ENCODE data around the gene DENND1C.
A peak's percentile ranks its signal among the peaks of the same experiment; 100 is the strongest.
"Not testable (repeated sequence)": the region's sequence is repeated elsewhere in the genome, so short reads cannot be mapped to it uniquely, and the experiment has no call there.

Gene DENND1C
- 86.6 to 90.2 reads per million in 2 donors for total RNA-seq

GRCh38 chr19:6481541-6482342, at the start of gene DENND1C:
TSS of gene DENND1C (minus strand) at chr19:6481787. CDS start at chr19:6481695, 92 bp downstream.
- DNase-seq = no peak

- peak; percentile 65 for DNase-seq
These were observed 49.0 kb upstream of the DENND1C start, which contains the start of gene TNFSF9 for GRCh38 chr19:6530386-6531162. TSS of gene TNFSF9 (plus strand) at chr19:6531026. CDS start at chr19:6531037, 11 bp downstream.

GRCh38 chr19:6529937-6530385, 48.4 kb upstream of the DENND1C start:
- DNase-seq = no peak

DNA sequence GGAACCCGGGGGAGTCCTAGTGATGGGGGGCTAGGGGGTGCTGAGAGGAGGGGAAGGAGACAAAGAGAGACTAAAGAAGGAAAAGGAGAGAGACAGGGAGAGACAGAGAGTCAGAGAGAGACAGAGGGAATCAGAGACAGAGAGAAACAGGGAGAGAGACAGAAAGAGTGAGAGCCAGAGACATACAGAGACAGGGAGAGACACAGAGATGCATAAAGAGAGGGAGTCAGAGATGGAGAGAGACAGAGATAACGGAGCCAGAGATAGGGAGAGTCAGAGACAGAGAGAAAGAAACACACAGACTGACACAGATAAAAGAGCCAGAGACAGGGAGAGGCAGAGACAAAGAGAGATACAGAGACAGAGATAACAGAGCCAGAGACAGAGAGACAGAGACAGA, 47.8 kb upstream of the DENND1C start:
- DNase-seq = no peak

DNA sequence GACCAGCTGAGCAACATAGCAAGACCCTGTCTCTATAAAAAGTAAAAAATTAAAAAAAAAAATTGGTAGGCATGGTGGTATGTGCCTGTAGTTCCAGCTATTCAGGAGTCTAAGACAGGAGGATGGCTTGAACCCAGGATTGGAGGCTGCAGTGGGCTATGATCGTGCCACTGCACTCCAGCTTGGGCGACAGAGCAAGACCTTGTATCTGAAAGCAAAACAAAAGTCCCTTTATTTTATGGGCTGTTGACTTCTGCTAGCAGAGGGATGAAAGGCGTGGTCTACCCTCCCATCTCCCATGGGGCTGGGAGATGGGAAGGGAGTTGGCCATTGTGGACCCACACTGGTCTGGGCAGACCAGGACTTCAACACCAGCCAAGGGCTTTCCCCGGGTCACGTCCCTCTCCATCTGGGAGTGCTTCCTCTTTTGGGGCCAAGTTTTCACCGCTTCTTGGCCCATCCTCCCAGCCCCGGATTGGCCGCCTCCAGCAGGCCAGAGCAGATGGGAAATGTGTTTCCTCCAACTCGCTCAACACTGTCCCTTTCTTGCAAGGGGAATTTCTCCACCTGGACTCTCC, 47.0 kb upstream of the DENND1C start:
- DNase-seq = no peak

GRCh38 chr19:6527893-6528543, 46.4 kb upstream of the DENND1C start:
- no peak for DNase-seq

DNA sequence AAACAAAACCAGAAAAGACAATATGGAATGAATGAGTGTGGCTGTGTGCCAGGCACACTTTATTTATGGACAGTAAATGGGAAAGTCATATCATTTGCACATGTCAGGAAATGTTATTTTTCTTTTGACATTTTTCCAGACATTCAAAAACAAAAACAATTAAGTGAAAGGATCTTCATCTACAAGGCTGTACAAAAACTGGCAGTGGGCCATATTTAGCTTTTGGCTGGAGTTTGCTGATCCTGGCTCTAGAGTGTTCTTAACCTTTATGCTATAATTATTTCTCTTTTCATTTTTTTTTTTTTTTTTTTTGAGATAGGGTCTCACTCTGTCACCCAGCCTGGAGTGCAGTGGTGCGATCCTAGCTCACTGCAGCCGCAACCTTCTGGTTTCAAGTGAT, 42.7 kb upstream of the DENND1C start:
- DNase-seq = no peak

DNA sequence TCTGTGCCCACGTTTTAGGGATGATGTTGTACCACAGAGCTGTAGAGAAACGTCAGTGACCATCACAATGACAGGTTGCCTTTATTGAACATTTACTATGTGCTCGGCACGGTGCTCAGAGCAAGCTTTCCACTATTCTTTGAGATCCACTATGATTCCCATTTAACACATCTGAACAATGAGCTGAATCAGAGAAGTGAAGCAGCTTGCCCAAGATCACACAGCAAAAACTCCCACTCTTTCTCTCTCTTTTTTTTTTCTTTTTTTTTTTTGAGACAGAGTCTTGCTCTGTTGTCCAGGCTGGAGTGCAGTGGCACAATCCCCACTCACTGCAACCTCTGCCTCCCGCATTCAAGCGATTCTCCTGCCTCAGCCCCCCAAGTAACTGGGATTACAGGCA, 41.1 kb upstream of the DENND1C start:
- no peak for DNase-seq

- peak; percentile 80 for DNase-seq
These were observed 40.4 kb upstream of the DENND1C start for GRCh38 chr19:6521718-6522646.

- no peak for DNase-seq
These were observed 37.7 kb upstream of the DENND1C start for GRCh38 chr19:6519289-6519688.

GRCh38 chr19:6518145-6518911, 36.7 kb upstream of the DENND1C start:
- DNase-seq = no peak

DNA sequence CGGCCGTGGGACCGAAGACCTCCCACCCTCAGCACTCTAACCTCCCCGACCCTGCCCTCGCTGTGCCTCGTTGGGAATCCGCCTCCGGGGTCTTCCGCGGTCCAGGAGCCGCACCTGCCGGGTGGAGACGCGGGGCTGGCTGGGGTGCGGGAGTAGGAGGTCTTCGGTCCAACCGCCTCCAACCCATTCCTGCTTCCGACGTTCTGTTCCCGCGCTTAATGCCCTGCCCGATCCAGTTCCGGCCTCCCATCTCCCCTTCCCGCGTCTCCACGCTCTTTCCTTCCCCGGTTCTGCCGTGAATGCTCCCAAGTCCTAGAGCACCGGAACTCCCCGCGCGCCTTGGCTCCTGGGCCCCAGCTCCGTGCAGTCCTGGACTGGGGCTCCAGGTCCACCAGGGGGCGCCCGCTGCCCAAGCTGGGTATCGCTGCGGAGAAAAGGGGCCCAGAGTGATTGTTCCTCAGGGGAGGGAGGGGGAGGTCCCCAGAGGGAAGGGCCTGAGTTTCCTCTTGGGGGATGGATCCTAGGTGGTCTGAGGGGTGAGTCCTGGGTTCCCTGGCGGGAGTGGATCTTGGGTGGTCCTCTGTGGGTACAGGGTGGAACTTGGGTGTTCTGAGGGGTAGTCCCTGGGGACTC, 35.2 kb upstream of the DENND1C start:
- DNase-seq = peak; percentile 78

DNA sequence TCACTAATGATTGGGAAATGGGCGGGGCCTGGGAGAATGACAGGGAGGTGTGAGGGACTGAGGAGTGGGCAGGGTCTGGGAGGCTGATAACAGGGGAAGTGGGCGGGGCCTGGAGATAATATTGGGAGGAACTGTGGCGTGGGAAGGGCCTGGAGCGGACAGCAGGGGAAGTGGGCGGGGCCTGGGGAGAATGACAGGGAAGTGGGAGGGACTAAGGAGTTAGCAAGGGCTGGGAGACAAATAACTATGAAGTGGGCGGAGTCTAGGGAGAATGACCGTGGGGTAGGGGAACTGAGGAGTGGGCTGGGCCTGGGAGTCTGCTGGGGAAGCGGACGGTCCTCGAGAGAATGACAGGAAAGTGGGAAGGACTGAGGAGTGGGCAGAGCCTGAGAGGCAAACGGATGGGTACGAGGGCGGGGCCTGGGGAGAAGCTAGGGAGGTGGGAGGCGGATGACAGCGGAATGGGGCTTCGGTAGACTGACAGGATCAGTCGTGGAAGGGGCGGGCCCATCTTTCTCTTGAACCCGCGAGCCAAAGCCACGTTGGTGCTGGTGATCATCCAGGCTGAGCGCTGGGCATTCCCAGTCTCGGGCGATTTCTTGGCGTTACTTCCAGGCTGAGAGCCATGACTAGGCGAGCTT, 34.6 kb upstream of the DENND1C start:
- DNase-seq = no peak

DNA sequence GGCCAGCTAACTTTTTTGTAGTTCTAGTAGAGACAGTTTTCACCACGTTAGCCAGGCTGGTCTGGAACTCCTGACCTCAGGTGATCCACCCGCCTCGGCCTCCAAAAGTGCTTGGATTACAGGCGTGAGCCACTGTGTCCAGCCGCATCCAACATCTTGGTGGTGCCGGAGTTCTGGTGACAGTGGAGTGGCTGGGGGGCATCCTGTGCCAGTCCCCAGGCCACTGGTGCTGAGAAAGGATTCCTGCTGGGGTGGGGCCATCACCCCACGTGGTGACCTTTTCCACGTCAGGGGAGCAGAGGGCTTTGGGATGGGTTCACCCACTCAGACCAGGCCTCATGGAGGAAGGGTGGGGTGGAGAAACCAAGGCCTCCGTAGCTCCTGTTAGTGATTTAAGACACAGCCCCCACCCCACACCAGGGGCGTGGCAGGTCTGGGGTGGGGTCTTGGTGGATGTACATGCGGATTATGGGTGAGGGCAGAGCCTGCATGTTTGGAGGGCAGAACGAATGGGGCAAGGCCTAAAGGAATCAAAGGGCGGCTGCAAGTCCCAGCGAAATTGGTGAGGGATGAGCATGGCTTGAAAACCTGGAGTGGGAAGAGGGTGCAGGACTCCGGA, 33.4 kb upstream of the DENND1C start:
- no peak for DNase-seq

DNA sequence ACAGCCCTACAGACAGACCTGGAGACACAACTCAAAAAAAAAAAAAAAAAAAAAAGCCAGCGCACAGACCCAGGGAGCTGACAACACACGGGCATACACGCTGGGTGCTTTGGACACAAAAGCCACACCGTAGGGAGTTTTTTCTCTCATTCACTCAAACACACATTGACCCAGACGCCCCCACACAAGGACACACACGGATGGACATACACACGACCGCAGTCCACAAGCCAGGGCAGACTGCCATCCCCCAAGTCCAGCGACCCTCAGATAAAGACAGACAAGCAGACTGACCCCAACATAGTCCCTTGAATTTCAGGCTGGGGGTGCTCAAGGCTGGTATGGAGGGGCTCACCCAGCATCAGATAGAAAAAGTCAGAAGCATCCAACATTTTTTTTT, 32.5 kb upstream of the DENND1C start:
- DNase-seq = no peak

DNA sequence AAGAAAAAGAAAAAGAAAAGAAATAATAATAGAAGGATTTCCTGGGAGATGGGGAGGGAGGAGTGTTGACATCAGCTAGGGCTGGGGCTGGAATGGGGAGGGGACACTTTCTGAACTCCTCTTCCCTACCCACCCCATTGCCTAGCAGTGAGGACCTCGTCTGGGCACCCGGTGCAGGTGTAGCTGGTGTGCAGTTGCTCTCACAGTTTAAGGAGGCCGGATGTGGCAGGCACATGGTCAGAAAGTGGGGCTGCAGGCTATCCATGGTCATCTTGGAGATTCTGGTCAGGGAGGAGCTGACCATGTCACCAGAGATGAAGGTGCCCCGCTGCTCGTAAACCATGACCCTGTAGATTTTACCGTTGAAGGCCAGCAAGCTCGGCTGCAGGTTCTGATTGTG, 29.0 kb upstream of the DENND1C start:
- no peak for DNase-seq

DNA sequence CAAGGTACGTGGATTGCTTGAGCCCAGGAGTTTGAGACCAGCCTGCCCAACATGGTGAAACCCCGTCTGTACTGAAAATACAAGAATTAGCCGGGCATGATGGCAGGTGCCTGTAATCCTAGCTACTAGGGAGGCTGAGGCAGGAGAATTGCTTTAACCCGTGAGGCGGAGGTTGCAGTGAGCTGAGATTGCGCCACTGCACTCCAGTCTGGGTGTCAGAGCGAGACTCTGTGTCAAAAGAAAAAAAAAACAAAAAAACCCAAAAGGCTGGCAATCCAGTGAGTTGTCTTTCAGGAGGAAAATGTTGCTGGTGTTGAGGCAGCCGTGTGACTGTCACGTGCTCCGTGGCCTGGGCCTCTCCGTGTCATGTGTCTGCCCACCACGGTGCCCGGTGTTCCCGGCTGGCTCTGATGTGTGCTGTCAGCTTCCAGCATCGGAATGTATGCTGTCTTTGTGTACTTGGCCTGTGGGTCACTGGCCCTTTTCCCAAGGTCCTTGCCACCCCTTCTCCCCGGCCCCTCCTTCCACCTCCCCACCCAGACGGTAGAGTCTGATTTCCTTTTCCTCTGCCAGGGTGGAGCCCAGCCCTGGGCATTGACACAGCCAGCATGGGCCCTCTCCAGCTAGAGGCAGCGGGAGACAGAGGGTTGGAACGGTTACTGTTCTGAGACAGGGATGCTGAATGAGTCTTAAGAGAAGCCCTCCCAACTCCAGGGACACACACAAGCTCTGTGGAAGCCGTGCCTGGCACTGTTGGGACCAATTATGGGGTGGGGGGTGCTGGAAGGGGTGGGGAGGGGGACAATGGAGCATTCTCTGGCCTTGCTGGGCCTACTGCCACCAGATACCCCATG, 27.8 kb upstream of the DENND1C start:
- no peak for DNase-seq

DNA sequence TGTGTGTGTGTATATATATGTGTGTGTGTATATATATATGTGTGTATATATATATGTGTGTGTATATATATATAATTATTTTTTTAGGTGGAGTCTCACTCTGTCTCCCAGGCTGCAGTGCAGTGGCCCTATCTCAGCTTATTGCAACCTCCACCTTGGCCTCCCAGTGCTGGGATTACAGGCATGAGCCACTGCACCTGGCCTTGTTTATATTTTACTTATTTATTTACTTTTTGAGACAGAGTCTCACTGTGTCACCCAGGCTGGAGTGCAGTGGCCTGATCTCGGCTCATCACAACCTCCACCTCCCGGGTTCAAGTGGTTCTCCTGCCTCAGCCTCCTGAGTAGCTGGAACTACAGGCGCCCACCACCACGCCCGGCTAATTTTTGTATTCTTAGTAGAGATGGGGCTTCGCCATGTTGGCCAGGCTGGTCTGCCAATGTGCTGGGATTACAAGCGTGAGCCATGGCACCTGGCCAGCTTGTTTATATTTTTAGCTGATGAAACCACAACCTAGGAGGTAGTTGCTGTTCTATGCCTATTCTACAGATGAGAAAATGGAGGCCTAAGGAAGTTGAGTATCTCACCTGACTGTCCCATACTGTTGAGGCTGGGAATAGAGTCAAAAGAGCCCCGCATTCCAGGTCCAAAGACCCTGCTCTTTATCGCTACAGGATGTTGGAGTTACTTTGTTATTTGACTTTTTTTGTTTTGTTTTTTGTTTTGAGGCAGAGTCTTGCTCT, 26.6 kb upstream of the DENND1C start:
- not testable (repeated sequence) for DNase-seq

All from activated gamma-delta T cell (primary cell).